KG1 (cell line): Measurements from ENCODE around the gene DCHS1.

Experiments used
- DNase-seq: peaks from one replicate; lab custom pipeline; 2025; lab: John Stamatoyannopoulos, UW

The DCHS1 gene

GRCh38 chr11:6612213-6613041 is 43.2 kb downstream of the DCHS1 start, which contains the start of gene TAF10:
TSS of gene TAF10 (minus strand) at chr11:6612216. CDS start at chr11:6612189, 27 bp downstream.
- DNase-seq, result peak; percentile 82

DNA sequence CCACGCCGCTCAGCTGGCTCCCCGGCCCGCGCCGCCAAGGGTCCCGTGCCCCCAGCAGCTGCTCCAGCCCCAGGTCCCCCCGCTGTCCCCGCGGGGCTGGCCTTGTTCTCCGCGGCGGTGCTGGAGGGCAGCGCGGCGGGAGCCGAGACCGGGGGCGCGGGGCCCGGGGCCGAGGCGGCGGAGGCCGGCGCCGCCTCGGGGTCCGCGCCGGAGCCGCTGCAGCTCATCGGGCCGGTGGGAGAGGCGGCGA is 43.7 kb downstream of the DCHS1 start:
- no peak for DNase-seq

DNA sequence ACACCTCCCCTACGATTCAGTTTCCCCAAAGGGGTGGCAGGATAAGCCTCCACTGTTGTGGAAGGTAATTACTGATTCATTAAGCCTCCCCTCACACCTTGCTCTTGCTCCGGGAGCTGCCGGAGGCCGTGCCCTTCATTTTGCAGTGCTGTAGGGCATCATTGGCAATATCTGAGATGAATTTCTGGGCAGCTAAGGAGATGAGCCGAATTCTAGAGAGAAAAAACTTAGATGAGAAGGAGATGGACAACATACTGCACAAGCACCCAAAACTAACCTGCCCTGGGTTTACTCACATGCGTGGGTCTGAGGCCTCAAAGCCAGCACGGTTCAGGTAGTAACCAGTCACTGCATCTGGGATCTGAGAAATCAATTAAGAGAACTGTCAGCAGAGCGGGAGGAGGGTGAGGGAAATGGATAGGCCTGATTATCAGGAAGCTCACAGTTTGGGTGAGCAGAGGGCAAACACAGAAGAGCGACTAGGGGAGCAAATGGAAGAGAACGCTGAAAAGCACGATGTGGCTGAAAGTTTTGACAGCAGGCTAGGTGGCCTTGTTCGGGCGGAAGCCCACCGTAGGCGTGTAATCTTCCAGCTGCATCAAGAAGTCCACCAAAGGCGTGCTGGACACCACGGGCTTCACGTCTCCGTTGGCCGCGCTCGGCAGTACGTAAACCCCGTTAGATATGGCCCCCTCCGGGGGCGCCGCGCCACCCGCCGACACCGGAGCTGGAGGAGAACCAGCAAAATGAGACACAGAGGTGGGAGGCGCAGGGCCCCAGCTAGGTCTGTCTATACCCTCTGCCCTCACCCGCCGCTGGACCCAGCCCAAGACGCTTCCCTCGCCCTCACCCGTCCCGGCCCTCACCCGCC is 44.3 kb downstream of the DCHS1 start:
- DNase-seq, result no peak

GRCh38 chr11:6610591-6610990 is 45.0 kb downstream of the DCHS1 start:
- no peak for DNase-seq

GRCh38 chr11:6609502-6610015 is 46.0 kb downstream of the DCHS1 start:
- DNase-seq, result no peak

GRCh38 chr11:6608726-6609501 is 46.7 kb downstream of the DCHS1 start:
- DNase-seq, result no peak

DNA sequence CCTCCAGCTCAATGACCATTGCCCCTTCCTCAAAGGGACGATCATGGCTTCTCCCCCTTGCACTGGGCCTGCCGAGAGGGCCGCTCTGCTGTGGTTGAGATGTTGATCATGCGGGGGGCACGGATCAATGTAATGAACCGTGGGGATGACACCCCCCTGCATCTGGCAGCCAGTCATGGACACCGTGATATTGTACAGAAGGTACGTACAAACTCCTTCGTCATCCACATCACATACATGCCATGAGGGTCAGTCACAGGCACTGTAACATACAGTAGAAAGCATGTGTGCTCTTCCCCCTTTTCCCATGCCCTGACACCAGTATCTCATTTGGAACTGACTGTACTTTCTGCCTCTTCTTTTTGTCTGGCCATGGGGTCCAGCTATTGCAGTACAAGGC is 47.6 kb downstream of the DCHS1 start:
- DNase-seq, result no peak

- no peak for DNase-seq
Measured at GRCh38 chr11:6607190-6607795, 48.3 kb downstream of the DCHS1 start.

DNA sequence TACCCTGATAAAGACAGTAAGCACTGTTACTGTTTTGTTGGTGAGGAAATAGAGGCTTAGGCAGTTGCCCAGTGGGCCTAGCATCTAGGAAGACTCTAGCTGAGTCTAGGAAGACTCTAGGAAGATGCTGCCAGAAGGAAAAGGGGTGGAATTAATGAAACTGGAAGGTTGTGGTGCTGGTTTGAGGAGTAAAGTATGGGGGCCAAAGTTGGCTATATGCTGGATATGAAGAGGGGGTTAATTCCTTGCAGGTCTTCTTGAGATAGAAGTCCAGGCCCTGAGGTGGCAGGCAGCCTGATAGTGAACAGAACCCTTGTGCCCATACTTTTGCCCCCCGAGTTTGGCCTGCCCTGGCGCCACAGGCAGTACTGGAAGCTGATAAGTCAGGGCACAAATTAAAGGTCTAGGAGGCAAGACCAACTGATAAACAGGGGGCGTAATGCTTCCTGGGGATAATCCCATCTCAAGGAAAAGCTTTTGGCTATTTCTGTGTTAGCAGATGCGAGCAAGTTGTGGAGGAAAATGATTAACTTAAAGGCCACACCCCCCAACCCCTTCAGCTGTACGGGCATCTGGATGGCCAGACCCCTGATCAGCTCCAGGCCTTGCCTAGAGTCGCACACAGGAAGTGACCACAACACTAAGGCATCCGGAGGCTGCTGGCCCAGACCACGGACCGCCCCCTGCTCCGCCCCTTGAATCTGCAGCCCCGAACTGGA is 49.0 kb downstream of the DCHS1 start:
- DNase-seq, result no peak

GRCh38 chr11:6604790-6605189 is 50.8 kb downstream of the DCHS1 start:
- DNase-seq, result no peak

- no peak for DNase-seq
Measured at GRCh38 chr11:6604081-6604626, 51.5 kb downstream of the DCHS1 start.

- peak; percentile 86 for DNase-seq
Measured at GRCh38 chr11:6603287-6604080, 52.1 kb downstream of the DCHS1 start, which contains the start of the genes ILK and RRP8. TSS of gene ILK (plus strand) at chr11:6603774. CDS start at chr11:6604272, 498 bp downstream. TSS of gene RRP8 (minus strand) at chr11:6603616. CDS start at chr11:6603502, 114 bp downstream.

GRCh38 chr11:6602096-6602940 is 53.3 kb downstream of the DCHS1 start:
- no peak for DNase-seq

DNA sequence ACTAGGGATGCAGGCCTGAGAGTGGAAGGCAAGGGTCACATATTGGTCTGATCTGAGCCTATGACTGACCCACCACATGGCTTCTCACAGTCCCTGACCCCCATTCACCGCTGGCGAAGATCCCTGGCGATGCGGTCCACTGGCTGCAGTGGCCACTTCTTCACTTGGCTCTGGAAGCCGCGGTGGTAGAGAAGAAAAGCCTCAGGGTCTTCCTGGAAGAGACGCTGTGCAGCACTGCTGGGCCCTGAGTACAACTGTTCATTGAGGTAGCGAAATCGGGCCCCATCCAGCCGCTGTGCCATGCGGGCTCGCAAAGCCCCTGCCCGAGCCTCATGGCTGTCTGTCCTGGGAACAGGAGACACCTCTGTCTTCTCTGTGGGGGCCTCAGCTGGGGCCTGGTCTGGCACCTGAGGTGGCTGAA is 54.6 kb downstream of the DCHS1 start:
- no peak for DNase-seq

- DNase-seq, result no peak
Measured at GRCh38 chr11:6599881-6600390, 55.7 kb downstream of the DCHS1 start.

- DNase-seq, result no peak
Measured at GRCh38 chr11:6599449-6599848, 56.2 kb downstream of the DCHS1 start.

GRCh38 chr11:6598555-6598954 is 57.1 kb downstream of the DCHS1 start:
- DNase-seq, result no peak

DNA sequence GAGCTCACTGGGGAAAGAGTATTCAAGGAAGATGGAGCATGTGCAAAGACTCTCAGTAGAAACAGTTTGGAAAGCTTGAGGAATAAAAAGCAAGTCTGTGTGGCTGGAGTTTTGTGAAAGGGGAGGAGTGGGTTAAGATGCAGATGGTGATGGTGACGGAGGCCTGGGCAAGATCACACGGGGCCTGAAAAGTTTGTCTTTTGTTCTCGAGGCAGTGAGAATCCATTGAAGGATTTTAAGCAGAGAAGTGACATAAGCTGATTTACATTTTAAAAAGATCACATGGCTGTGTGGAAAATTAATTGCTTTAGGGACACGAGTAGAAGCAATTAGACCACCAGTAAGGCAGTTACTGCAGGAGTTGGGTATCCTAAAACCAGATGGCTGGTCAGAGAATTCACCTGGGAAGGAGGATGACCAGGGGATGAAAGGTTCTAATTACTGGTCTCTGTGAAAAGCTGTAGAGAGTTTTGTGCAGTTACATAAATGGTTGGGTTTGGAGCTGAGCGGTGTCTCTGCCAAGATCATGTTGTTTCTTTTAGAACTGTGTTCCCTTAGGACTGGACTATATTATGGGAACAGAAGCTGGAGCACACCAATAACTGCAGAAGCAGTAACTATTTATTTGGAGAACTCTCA is 59.3 kb downstream of the DCHS1 start:
- no peak for DNase-seq
